ENCODE measurements around the gene ELAVL3. TPM values are rescaled to one million over a fixed set of nuclear protein-coding genes. Genes with fewer than 3 reads are reported as not detected.

The ELAVL3 gene
- total RNA-seq, 4 donors from 2014 or later, result not detected

- TF ChIP-seq, protein P1, sequence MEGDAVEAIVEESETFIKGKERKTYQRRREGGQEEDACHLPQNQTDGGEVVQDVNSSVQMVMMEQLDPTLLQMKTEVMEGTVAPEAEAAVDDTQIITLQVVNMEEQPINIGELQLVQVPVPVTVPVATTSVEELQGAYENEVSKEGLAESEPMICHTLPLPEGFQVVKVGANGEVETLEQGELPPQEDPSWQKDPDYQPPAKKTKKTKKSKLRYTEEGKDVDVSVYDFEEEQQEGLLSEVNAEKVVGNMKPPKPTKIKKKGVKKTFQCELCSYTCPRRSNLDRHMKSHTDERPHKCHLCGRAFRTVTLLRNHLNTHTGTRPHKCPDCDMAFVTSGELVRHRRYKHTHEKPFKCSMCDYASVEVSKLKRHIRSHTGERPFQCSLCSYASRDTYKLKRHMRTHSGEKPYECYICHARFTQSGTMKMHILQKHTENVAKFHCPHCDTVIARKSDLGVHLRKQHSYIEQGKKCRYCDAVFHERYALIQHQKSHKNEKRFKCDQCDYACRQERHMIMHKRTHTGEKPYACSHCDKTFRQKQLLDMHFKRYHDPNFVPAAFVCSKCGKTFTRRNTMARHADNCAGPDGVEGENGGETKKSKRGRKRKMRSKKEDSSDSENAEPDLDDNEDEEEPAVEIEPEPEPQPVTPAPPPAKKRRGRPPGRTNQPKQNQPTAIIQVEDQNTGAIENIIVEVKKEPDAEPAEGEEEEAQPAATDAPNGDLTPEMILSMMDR (IDR thresholded peaks at IDR 0.05), result peak; percentile 29 to 71 (median 63)
- no peak for TF ChIP-seq POLR2A (IDR thresholded peaks at IDR 0.05)
- WGBS, 2 donors, result 69 to 77% methylated on average over 12 to 18 of the region's 23 CpGs
- H3K36me3 ChIP-seq, result peaks cover 51 to 73% of the 10 kb centered on the region in 2 donors
- no peaks in the 10 kb centered on the region for H3K4me1 ChIP-seq
- peak; percentile 42 to 43 for DNase-seq
- H3K27me3 ChIP-seq, result no peaks in the 10 kb centered on the region
- intact Hi-C loops (cut with DNase I), result no loop called here
- no peak overlapping the region for H3K4me3 ChIP-seq (replicated peaks in 1 of 3)
- H3K27ac ChIP-seq, result no peak overlapping the region
- no peaks in the 10 kb centered on the region for H3K9me3 ChIP-seq
Measured at GRCh38 chr19:11446652-11447301, 34.1 kb downstream of the ELAVL3 start.

- Histone ChIP-seq H3K9me3 (no peaks in the 10 kb centered on the region), H3K27ac (no peak overlapping the region), H3K36me3 (peaks cover 57 to 78% of the 10 kb centered on the region in 2 donors), H3K4me3 (replicated peaks in 1 of 3) (no peak overlapping the region), H3K4me1 (no peaks in the 10 kb centered on the region), H3K27me3 (no peaks in the 10 kb centered on the region)
- DNase-seq, result no peak
- intact Hi-C loops (cut with DNase I), result no loop called here
- TF ChIP-seq, protein P1 (IDR thresholded peaks at IDR 0.05), result no peak
- TF ChIP-seq POLR2A (IDR thresholded peaks at IDR 0.05), result no peak
- 87 to 94% methylated on average over 9 to 12 of the region's 14 CpGs for WGBS, 2 donors
Measured at GRCh38 chr19:11446271-11446651, 34.6 kb downstream of the ELAVL3 start.

- Histone ChIP-seq H3K9me3 (no peaks in the 10 kb centered on the region), H3K27ac (no peak overlapping the region), H3K36me3 (peaks cover 62 to 89% of the 10 kb centered on the region in 2 donors), H3K4me1 (no peaks in the 10 kb centered on the region), H3K4me3 (replicated peaks in 1 of 3) (no peak overlapping the region), H3K27me3 (no peaks in the 10 kb centered on the region)
- WGBS, 2 donors, result 93 to 94% methylated on average over 8 to 11 of the region's 13 CpGs
- intact Hi-C loops (cut with DNase I), result loop anchor here (2.0 kb wide), 1 partner anchor 150 kb away; no protein-coding TSS in a partner anchor
- DNase-seq, result no peak
- TF ChIP-seq, protein P1 (IDR thresholded peaks at IDR 0.05), result no peak
- TF ChIP-seq POLR2A (IDR thresholded peaks at IDR 0.05), result no peak
Measured at GRCh38 chr19:11445141-11445540, 35.7 kb downstream of the ELAVL3 start.

DNA sequence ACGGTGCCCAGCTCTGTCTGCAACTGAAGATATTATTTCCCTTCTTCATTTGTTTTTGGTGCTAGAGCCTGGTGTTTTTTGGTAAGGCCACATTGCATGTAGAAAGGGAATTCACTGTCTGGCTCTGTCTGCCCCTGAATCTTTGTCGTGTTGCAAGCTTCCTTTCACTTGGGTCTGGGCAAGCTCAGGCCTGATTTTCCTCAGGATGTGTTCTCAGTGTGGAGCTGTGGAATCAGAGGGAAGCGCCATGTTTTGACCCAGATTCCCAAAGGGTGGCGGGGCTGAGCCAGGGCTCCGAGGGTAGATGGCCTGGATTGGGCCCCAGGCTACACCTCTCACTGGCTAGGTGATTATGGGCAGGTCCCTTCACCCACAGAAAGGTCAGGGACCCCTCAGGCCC lies 36.8 kb downstream of the ELAVL3 start:
- no peak for DNase-seq
- intact Hi-C loops (cut with DNase I), result loop anchor here (2.0 kb wide), 1 partner anchor 149 kb away; no protein-coding TSS in a partner anchor
- Histone ChIP-seq H3K36me3 (peaks cover 56 to 86% of the 10 kb centered on the region in 2 donors), H3K4me1 (no peaks in the 10 kb centered on the region), H3K4me3 (replicated peaks in 1 of 3) (no peak overlapping the region), H3K27me3 (no peaks in the 10 kb centered on the region), H3K27ac (no peak overlapping the region), H3K9me3 (no peaks in the 10 kb centered on the region)
- TF ChIP-seq, protein P1 (IDR thresholded peaks at IDR 0.05), result no peak
- TF ChIP-seq POLR2A (IDR thresholded peaks at IDR 0.05), result no peak
- 76 to 86% methylated on average over 4 to 5 of the region's 5 CpGs for WGBS, 2 donors

- TF ChIP-seq, protein P1 (IDR thresholded peaks at IDR 0.05), result no peak
- no peak for TF ChIP-seq POLR2A (IDR thresholded peaks at IDR 0.05)
- intact Hi-C loops (cut with DNase I), result loop anchor here (5.0 kb wide), 1 partner anchor 56 kb away; the partner anchor contains the start of gene EPOR
- Histone ChIP-seq H3K4me3 (replicated peaks in 1 of 3) (no peak overlapping the region), H3K27me3 (no peaks in the 10 kb centered on the region), H3K36me3 (peaks cover 34 to 49% of the 10 kb centered on the region in 2 donors), H3K27ac (no peak overlapping the region), H3K9me3 (no peaks in the 10 kb centered on the region), H3K4me1 (peaks cover 15 to 16% of the 10 kb centered on the region in 2 donors)
- no peak for DNase-seq
- 86 to 89% methylated on average over 7 to 9 of the region's 9 CpGs for WGBS, 2 donors
Measured at GRCh38 chr19:11437955-11438354, 42.9 kb downstream of the ELAVL3 start.

Measured in thyroid gland (tissue), 4 donors.